Sigmoid colon (tissue), 7 donors: ENCODE data around the gene OSBP2. TPM values are rescaled to one million over a fixed set of nuclear protein-coding genes. Genes with fewer than 3 reads are reported as not detected.

Source experiments
- DNase-seq: peaks from one replicate; pipeline ENCODE4 v3.0.0-alpha.2; 2019
- H3K27ac ChIP-seq, 4 donors: fragments of 200-600 bp; sonication (generic); one replicate each; pipeline ENCODE4 v1.5.1; 2016 to 2019; ENCODE audit warnings: mild to moderate bottlenecking in 1 of 4
- H3K27me3 ChIP-seq, 3 donors: fragments of 200-600 bp; sonication (generic); one replicate each; pipeline ENCODE4 v1.5.1; 2019; ENCODE audit warnings: mild to moderate bottlenecking in 1 of 3
- H3K36me3 ChIP-seq, 4 donors: fragments of 200-600 bp; sonication (generic); one replicate each; pipeline ENCODE4 v1.5.1; 2016 to 2019
- H3K4me1 ChIP-seq, 4 donors: fragments of 200-600 bp; sonication (generic); one replicate each; pipeline ENCODE4 v1.5.1; 2017 to 2019
- H3K4me3 ChIP-seq, 4 donors: fragments of 200-600 bp; sonication (generic); one replicate each; pipeline ENCODE4 v1.5.1; 2017 to 2019; ENCODE audit warnings: mild to moderate bottlenecking in 2 of 4, moderate library complexity in 1 of 4
- H3K9me3 ChIP-seq, 4 donors: fragments of 200-600 bp in 3 of 4; sonication (generic) in 3 of 4; one replicate each; pipeline versions ENCODE4 v1.5.1 to v1.6.1; 2013 to 2019
- EP300 ChIP-seq, 4 donors: sonication (generic); formaldehyde crosslinking; IDR thresholded peaks; one replicate each; pipeline ENCODE4 v1.6.1; 2017; ENCODE audit warnings: antibody characterized with exemption in 4 of 4
- POLR2A ChIP-seq, 2 donors: fragments of 450-650 bp; IDR thresholded peaks; one replicate each; pipeline ENCODE4 v1.6.1; 2016; ENCODE audit warnings: antibody characterized with exemption in 2 of 2, mild to moderate bottlenecking in 2 of 2, moderate library complexity in 2 of 2
- POLR2AphosphoS5 ChIP-seq, 4 donors: sonication (generic); formaldehyde crosslinking; IDR thresholded peaks; one replicate each; pipeline ENCODE4 v1.6.1; 2017; ENCODE audit warnings: antibody characterized with exemption in 4 of 4
- WGBS, 2 donors: extraction: QIAGEN DNeasy Blood & Tissue Kit; methylation state at CpG; one replicate each; pipeline ENCODE4 v1.1.7; 2013; 5-methylcytosine and 5-hydroxymethylcytosine counted together
- intact Hi-C: fragments of 100-400 bp; cut with DNase I; formaldehyde crosslinking; loops from one replicate; pipeline ENCODE4 v1.15.1; 2023
- polyA plus RNA-seq, 3 donors: library from polyadenylated mRNA; stranded (reverse); fragments of 200-250 nt; gene quantifications; one replicate each; pipeline ENCODE4 v1.2.3, GENCODE V29; 2013
- total RNA-seq, 4 donors: library from RNA; depleted of rRNA; stranded (reverse); fragments of >200 nt; gene quantifications; one replicate each; pipeline ENCODE4 v1.1.0, GENCODE V29; 2016
- TF ChIP-seq, protein P1 (sequence below), 4 experiments: fragments of 450-650 bp in 3 of 4; fragments of 200-600 bp in 1 of 4; IDR thresholded peaks; one replicate each; pipeline ENCODE4 v1.5.1; 2016 to 2019; ENCODE audit warnings: antibody characterized with exemption in 4 of 4, mild to moderate bottlenecking in 3 of 4, moderate library complexity in 2 of 4
- donor health status: healthy with polysubstance abuse.
- donor health status: Bipolar disorder and iron deficiency.
- donor health status: healthy.

The OSBP2 gene
- total and polyA plus RNA-seq, 7 donors: 1.2 to 3.0 (median 1.6) TPM

DNA sequence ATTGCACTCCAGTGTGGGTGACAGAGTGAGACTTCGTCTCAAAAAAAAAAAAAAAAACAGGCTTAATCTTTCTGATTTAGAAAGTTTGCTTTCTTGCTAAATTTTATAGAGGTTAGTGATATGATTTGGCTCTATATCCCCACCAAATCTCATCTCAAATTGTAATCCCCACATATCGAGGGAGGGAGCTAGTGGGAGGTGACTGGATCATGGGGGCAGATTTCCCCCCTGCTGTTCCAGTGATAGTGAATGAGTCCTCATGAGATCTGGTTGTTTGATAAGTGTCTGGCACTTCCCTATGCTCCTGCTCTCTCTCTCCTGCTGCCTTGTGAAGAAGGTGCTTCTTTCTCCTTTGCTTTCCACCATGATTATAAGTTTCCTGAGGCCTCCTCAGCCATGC is 90.9 kb downstream of the OSBP2 start:
- Histone ChIP-seq H3K27me3 (no peaks in the 10 kb centered on the region), H3K9me3 (no peaks in the 10 kb centered on the region), H3K27ac (no peak overlapping the region), H3K4me1 (no peaks in the 10 kb centered on the region), H3K36me3 (no peaks in the 10 kb centered on the region), H3K4me3 (no peak overlapping the region)
- DNase-seq: no peak
- no peak for TF ChIP-seq EP300 (IDR thresholded peaks at IDR 0.05)
- TF ChIP-seq, protein P1, sequence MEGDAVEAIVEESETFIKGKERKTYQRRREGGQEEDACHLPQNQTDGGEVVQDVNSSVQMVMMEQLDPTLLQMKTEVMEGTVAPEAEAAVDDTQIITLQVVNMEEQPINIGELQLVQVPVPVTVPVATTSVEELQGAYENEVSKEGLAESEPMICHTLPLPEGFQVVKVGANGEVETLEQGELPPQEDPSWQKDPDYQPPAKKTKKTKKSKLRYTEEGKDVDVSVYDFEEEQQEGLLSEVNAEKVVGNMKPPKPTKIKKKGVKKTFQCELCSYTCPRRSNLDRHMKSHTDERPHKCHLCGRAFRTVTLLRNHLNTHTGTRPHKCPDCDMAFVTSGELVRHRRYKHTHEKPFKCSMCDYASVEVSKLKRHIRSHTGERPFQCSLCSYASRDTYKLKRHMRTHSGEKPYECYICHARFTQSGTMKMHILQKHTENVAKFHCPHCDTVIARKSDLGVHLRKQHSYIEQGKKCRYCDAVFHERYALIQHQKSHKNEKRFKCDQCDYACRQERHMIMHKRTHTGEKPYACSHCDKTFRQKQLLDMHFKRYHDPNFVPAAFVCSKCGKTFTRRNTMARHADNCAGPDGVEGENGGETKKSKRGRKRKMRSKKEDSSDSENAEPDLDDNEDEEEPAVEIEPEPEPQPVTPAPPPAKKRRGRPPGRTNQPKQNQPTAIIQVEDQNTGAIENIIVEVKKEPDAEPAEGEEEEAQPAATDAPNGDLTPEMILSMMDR (IDR thresholded peaks at IDR 0.05): no peak
- TF ChIP-seq POLR2AphosphoS5 (IDR thresholded peaks at IDR 0.05): no peak
- no peak for TF ChIP-seq POLR2A (IDR thresholded peaks at IDR 0.05)
- intact Hi-C loops: no loop called here
- WGBS, 2 donors: 84% methylated on average over 2 of the region's 2 CpGs

DNA sequence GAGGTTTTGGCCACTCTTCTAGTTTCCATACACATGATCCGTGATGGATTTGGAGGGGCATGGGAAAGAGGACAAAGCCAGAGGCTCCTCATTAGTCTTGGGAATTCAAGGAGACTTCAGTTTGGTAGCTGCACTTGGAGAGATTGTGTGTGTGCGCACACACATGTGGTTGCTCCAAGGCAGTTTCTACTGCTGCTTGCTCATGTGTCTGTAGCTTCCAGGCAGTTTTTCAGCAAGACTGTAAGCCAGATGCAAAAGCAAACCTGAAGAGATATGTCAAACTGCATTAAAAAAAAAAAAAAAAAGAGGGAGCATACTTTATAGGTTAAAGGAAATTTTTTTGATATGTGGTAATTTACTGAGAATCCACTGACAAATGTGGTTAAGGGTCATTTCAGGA is 95.7 kb downstream of the OSBP2 start:
- no peaks in the 10 kb centered on the region for H3K36me3 ChIP-seq
- H3K4me3 ChIP-seq: no peak overlapping the region
- H3K27ac ChIP-seq: no peak overlapping the region
- no peaks in the 10 kb centered on the region for H3K9me3 ChIP-seq
- H3K4me1 ChIP-seq: no peaks in the 10 kb centered on the region
- 91 to 92% methylated on average over 2 of the region's 2 CpGs for WGBS, 2 donors
- DNase-seq: no peak
- intact Hi-C loops: no loop called here
- no peak for TF ChIP-seq POLR2A (IDR thresholded peaks at IDR 0.05)
- TF ChIP-seq, protein P1 (IDR thresholded peaks at IDR 0.05): no peak
- no peak for TF ChIP-seq EP300 (IDR thresholded peaks at IDR 0.05)
- TF ChIP-seq POLR2AphosphoS5 (IDR thresholded peaks at IDR 0.05): no peak
- no peaks in the 10 kb centered on the region for H3K27me3 ChIP-seq

DNA sequence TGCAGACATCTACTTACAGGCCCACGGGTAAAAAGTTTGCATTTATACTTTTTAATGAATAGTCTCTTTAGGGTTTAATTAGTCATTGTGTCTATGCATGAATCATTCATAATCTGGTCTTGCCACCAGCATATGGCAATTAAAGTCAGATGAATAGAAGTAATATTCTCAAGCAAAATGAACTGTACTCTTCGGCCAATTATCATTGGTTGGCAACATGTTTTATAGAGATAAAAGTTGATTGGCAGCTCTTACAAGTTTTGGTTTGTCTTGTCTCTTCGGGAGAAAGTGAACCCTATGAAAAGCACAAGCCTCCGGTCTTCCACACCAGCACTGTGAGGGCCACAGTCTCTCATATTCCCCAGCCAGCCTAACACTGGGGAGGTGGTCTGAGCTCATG is 97.8 kb downstream of the OSBP2 start:
- DNase-seq: no peak
- WGBS, 2 donors: 54 to 76% methylated on average over 4 of the region's 4 CpGs
- TF ChIP-seq POLR2A (IDR thresholded peaks at IDR 0.05) (no peak), EP300 (IDR thresholded peaks at IDR 0.05) (no peak)
- TF ChIP-seq, protein P1 (IDR thresholded peaks at IDR 0.05): no peak

DNA sequence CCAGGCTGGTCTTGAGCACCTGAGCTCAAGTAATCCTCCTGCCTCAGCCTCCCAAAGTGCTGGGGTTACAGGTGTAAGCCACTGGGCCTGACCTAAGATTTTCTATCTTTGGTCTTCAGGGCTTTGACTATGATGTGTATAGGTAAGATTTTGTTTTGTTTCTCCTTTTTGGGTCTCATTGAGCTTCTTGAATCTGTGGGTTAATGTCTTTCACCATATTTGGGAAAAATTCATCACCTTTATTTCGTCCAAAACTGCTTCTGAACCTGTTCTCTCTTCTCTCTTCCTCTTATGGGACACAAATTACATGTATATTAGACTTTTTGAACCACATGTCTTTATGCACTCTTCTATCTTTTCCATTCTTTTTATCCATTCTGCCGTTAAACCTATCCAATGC is 100.4 kb downstream of the OSBP2 start:
- Histone ChIP-seq H3K4me1 (no peaks in the 10 kb centered on the region), H3K36me3 (no peaks in the 10 kb centered on the region), H3K4me3 (no peak overlapping the region), H3K27ac (no peak overlapping the region), H3K9me3 (no peaks in the 10 kb centered on the region), H3K27me3 (no peaks in the 10 kb centered on the region)
- TF ChIP-seq EP300 (IDR thresholded peaks at IDR 0.05): no peak
- TF ChIP-seq POLR2AphosphoS5 (IDR thresholded peaks at IDR 0.05): no peak
- no peak for TF ChIP-seq POLR2A (IDR thresholded peaks at IDR 0.05)
- TF ChIP-seq, protein P1 (IDR thresholded peaks at IDR 0.05): no peak
- intact Hi-C loops: no loop called here
- 78 to 90% methylated on average over 2 of the region's 2 CpGs for WGBS, 2 donors
- no peak for DNase-seq

More for the DNA sequence above, 97.8 kb downstream of the OSBP2 start:
- H3K36me3 ChIP-seq: no peaks in the 10 kb centered on the region
- intact Hi-C loops: no loop called here
- no peaks in the 10 kb centered on the region for H3K27me3 ChIP-seq
- H3K27ac ChIP-seq: no peak overlapping the region
- H3K4me1 ChIP-seq: no peaks in the 10 kb centered on the region
- no peak overlapping the region for H3K4me3 ChIP-seq
- H3K9me3 ChIP-seq: no peaks in the 10 kb centered on the region

DNA sequence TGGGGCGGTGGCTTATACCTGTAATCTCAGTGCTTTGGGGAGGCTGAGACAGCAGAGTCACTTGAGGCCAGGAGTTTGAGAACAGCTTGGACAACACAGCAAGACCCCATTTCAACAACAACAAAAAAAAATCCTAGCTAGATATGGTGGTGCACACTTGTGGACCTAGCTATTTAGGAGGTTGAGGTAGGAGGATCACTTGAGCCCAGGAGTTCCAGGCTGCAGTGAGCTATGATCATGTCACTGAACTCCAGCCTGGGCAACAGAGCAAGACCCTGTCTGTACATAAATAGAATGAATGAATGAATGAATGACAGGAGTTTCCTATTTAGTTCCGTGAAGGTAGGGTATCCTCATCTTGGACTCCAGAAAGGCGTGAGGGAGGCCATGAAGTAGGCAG is 107.0 kb downstream of the OSBP2 start:
- intact Hi-C loops: no loop called here
- Histone ChIP-seq H3K4me1 (peaks cover 0 to 14% (median 12%) of the 10 kb centered on the region in 4 donors), H3K27me3 (peaks cover 0 to 5% (median 0%) of the 10 kb centered on the region in 3 donors), H3K9me3 (no peaks in the 10 kb centered on the region), H3K27ac (no peak overlapping the region), H3K36me3 (no peaks in the 10 kb centered on the region), H3K4me3 (no peak overlapping the region)
- TF ChIP-seq EP300 (IDR thresholded peaks at IDR 0.05): no peak
- TF ChIP-seq POLR2AphosphoS5 (IDR thresholded peaks at IDR 0.05): no peak
- no peak for TF ChIP-seq POLR2A (IDR thresholded peaks at IDR 0.05)
- TF ChIP-seq, protein P1 (IDR thresholded peaks at IDR 0.05): no peak
- WGBS, 2 donors: 73 to 83% methylated on average over 3 of the region's 3 CpGs
- no peak for DNase-seq
